NCI-H2107 (cell line): Measurements from ENCODE around the gene EPHB3.

Experiments
- DNase-seq: peaks from one replicate; lab custom pipeline; 2025; lab: John Stamatoyannopoulos, UW

Gene EPHB3

GRCh38 chr3:184564685-184565385, 3.2 kb downstream of the EPHB3 start:
- DNase-seq, result no peak

GRCh38 chr3:184565421-184566211, 4.0 kb downstream of the EPHB3 start:
- DNase-seq, result peak; percentile 45

- DNase-seq, result no peak
Measured at GRCh38 chr3:184566441-184567414, 5.1 kb downstream of the EPHB3 start.

DNA sequence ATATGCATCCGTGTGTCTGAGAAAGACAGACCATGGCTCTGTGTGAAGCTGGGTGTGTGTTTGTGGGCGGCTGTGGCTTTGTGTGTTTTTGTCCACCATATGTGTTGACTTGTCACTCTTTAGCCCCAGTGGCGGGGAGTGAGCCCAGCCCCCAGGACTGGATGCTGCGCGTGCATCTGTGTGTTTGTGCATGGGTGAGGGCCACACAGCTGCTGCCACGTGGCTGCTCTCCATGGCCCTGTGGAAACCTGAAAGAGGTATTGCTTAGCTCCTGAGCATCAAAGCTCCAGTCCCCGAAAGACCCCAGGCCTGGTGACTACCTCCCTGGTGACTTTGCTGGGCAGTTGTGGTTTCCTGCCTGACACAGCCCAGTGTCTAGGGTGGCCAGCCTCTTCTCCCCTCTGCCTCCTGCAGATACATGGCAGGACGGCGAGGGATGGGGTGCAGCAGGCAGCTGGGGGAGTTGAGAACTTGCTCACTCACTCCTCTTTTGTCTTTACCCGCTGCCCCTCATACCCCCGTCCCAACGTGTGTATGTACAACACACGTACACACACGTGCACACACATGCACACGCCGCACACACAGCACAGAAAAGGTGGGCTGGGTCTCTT, 6.5 kb downstream of the EPHB3 start:
- DNase-seq, result no peak

- no peak for DNase-seq
Measured at GRCh38 chr3:184568560-184568923, 7.0 kb downstream of the EPHB3 start.

DNA sequence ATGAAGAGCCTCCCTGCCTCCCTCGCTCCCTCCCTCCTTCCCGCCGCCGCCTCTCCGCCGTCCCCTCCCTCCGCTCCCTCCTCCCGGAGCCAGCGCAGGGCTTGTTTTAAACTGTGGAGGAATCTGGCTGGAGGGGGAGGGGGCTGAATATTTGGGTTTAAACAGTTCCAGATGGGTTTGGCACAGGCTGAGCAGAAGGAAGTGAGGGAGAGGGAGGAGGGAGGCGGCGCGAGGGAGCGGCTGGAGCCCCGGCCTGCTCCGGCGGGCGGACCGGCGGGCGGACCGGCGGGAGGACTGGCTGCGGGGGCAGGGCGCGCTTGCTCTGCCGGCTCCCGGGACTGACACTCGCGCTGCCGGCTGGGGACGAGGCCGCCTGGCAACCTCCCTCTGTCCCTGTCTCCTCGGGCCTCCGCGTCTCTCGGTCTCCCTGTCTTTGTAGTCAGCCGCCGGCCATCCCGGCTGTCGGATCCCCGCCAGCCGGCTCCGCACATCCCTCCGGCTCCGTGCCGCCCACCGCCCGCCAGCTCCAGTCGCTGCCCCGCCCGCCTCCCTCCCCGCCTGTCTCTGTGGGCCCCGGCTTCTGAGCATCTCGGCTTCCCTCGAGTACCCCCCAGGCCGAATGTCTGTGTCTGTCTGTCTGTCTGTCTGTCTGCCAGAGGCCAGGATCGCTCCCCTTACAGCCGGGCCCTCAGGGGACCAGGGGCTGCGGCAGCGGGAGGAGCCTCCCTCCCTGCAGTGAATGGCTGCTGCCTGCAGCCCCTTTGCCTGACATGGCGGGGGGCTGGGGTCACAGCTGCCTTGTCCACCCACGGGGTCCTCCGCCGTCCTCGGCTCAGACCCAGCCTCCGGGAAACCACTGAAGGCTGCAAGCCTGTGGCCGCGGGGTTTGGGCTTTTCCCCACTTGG, 7.6 kb downstream of the EPHB3 start:
- no peak for DNase-seq

DNA sequence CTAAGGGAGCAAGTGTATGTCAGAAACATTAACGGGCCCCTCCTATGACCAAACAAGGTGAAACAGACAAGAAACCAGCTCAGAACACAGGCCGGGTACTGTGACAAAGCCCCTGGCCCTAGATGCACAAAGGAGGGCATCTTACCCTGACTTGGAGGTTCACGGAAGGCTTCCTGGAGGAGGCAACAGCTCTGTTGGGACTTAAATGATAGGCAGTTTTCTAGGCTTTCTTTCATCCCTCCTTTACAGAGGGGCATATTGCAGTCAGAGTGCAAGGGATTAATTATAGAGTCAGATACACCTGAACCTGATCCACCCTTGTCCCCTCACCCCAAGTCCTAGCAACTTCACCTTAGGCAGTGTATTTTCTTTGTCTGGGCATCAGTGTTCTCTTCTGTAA, 8.4 kb downstream of the EPHB3 start:
- no peak for DNase-seq

DNA sequence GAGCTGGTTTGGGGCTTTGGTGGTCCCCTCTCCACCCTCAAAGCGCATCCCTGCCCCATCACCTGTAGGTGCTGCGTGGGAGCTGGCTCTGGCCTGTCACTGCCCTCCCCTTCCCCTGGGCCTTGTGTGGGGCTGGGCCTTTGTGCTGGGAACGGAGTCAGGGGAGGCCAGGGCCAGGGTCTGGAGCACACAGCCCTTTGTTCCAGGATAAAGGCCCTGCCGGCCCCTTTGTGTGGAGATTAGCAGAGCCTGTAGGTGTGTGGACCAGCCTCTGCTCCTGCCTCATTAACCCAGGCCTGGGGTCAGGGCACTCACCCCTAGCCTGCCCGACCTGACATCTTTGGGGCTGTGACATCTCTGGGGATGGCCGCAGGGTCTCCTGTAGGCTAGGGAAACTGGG, 8.9 kb downstream of the EPHB3 start:
- DNase-seq, result no peak

- DNase-seq, result no peak
Measured at GRCh38 chr3:184571750-184572377, 10.3 kb downstream of the EPHB3 start.

DNA sequence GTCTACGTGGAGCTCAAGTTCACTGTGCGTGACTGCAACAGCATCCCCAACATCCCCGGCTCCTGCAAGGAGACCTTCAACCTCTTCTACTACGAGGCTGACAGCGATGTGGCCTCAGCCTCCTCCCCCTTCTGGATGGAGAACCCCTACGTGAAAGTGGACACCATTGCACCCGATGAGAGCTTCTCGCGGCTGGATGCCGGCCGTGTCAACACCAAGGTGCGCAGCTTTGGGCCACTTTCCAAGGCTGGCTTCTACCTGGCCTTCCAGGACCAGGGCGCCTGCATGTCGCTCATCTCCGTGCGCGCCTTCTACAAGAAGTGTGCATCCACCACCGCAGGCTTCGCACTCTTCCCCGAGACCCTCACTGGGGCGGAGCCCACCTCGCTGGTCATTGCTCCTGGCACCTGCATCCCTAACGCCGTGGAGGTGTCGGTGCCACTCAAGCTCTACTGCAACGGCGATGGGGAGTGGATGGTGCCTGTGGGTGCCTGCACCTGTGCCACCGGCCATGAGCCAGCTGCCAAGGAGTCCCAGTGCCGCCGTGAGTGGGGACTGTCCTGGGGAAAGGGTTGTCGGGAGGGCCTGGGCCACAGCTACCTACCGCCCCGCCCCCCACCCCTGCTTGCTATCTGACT, 11.2 kb downstream of the EPHB3 start:
- DNase-seq, result no peak

GRCh38 chr3:184574515-184575417, 13.2 kb downstream of the EPHB3 start:
- DNase-seq, result no peak

GRCh38 chr3:184575701-184576100, 14.1 kb downstream of the EPHB3 start:
- no peak for DNase-seq

DNA sequence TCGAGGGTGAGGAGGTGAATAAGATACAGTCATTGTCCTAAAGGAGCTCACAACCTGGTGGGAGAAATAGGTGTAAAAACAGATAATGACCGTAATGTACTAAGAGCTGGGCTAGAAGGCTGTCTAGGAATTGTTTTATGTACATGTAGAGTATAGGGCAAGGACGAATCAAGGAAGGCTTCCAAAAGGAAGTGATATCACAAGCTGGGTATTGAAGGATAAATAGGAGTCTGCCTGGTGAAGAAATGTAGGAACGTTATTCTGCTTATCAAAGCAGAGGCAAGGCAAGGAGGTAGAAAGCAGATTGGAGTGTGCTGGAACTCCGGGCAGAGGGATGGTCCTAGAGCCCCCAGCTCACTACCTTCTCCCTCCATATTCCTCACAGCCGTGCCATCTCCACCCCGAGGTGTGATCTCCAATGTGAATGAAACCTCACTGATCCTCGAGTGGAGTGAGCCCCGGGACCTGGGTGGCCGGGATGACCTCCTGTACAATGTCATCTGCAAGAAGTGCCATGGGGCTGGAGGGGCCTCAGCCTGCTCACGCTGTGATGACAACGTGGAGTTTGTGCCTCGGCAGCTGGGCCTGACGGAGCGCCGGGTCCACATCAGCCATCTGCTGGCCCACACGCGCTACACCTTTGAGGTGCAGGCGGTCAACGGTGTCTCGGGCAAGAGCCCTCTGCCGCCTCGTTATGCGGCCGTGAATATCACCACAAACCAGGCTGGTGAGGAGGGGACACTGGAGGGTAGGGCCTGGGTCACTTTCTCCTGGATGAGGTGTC, 15.1 kb downstream of the EPHB3 start:
- DNase-seq, result no peak

- DNase-seq, result no peak
Measured at GRCh38 chr3:184577546-184577945, 16.0 kb downstream of the EPHB3 start.

DNA sequence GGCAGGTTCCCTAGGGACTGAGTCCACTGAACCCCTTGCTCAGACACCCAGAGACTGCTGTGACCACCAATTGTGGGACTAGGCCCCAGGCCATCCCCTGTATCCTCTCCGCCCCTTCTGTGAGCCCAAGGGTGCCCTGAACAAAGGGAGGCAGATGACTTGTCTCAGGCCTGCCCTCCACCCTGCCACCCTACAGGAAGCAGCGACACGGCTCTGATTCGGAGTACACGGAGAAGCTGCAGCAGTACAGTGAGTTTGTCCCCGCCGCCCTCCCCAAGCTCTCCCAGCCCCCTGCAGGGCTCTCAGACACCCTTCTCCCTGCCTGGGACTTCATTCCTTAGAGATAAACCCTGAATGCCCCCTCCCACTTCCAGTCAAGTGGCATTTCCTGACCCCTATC, 16.6 kb downstream of the EPHB3 start:
- DNase-seq, result no peak

DNA sequence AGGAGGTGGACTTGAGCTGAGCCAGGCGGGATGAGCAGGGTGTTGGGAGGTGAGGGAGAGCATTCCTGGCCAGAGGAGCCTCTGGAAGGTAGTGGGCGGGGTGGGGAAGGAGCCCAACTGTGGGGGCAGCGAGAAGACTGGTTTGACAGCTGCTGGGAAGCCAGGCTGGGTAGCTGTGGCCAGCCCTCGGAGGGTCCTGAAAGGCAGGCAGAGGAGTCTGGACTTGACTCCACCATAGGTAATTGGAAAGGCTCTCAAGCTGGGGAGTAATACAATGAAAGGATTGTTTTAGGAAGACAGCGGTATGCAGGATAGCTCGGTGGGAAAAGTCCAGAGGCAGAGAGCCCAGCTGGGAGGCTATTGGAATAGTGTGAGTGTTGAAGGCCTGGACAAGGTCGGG, 17.2 kb downstream of the EPHB3 start:
- no peak for DNase-seq

DNA sequence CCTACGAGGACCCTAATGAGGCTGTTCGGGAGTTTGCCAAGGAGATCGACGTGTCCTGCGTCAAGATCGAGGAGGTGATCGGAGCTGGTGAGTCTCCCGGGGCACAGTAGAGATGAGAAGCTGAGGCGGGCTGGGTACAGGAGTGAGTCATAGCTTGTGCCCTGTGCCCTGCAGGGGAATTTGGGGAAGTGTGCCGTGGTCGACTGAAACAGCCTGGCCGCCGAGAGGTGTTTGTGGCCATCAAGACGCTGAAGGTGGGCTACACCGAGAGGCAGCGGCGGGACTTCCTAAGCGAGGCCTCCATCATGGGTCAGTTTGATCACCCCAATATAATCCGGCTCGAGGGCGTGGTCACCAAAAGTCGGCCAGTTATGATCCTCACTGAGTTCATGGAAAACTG, 17.9 kb downstream of the EPHB3 start:
- no peak for DNase-seq

GRCh38 chr3:184580376-184580775, 18.8 kb downstream of the EPHB3 start:
- no peak for DNase-seq
